AG04449 (cell line): ENCODE results near the gene ZNF514.
"Not testable (repeated sequence)": the region's sequence is repeated elsewhere in the genome, so short reads cannot be mapped to it uniquely, and the experiment has no call there.

Experiments used
- CTCF ChIA-PET: fragments of 350-600 bp; formaldehyde crosslinking; extraction: SDS; loops from one replicate; lab custom pipeline; 2021; ENCODE audit warnings: antibody characterized with exemption; lab: Yijun Ruan, JAX
- POLR2A ChIA-PET: fragments of 400-600, 350-600 bp; formaldehyde crosslinking; extraction: SDS; loops from one replicate; lab custom pipeline; 2020; ENCODE audit warnings: antibody characterized with exemption, inconsistent platforms; lab: Yijun Ruan, JAX
- DNase-seq: peaks from one replicate; pipeline ENCODE4 v3.0.0-alpha.2; 2010; ENCODE audit warnings: low read depth, low spot score
- H3K4me3 ChIP-seq: 2 replicates; pipeline ENCODE4 v1.5.1; 2011; ENCODE audit warnings: low read depth, mild to moderate bottlenecking, control low read depth, low read length
- TF ChIP-seq, protein P1 (sequence below): IDR thresholded peaks from one replicate; pipeline ENCODE4 v1.5.1; 2011; ENCODE audit warnings: mild to moderate bottlenecking, moderate library complexity, low read length, control low read depth, inconsistent platforms; ENCODE audit not compliant: insufficient read depth; ENCODE audit errors: missing control alignments

ZNF514 gene

DNA sequence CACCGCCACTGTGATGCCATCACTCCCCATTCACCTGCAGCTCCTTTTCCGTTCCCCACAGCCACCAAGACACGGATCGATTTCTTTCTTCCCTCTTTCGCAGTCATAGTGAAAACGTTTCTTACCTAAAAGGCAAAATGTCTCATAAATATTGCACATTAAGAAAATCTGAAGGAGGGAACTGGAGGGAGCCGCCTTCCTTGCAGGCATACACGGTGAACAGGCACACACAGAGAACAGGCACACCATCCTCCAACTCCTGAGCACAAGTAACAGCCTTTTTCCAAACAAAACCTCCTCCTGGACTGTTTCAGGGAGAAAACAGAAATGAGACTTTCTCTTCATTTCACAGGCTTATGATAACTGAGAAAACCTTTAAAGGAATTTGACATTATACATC is 55.0 kb downstream of the ZNF514 start:
- no peak for DNase-seq
- CTCF ChIA-PET = interaction anchor here (3.8 kb wide), 1 partner anchor 27 kb away, joined by 14 read pairs; no protein-coding TSS in a partner anchor

DNA sequence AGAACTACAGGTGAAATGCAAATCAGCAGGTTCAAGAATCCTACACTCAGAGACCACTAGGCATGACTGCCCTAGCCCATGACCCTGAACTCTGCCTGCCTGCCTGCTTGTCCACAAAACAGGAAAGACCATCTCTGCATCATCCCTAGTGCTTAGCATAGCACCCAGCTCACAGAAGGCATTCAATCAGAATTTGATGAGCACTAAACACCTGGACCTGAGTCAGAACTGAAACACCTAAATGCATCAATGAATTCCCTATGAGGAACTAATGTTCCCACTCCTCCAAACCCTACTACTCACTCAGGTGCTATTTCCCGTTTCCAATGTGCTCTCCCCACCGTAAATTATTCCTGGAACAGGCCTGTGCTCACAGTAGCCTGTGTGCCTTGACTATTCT is 59.7 kb downstream of the ZNF514 start:
- CTCF ChIA-PET = interaction anchor here (0.5 to 2.9 kb wide), 2 partner anchors 20 to 21 kb away, joined by 3 to 9 read pairs; no protein-coding TSS in a partner anchor
- H3K4me3 ChIP-seq = no peak overlapping the region
- POLR2A ChIA-PET = no interaction called here
- no peak for DNase-seq
- TF ChIP-seq, protein P1, sequence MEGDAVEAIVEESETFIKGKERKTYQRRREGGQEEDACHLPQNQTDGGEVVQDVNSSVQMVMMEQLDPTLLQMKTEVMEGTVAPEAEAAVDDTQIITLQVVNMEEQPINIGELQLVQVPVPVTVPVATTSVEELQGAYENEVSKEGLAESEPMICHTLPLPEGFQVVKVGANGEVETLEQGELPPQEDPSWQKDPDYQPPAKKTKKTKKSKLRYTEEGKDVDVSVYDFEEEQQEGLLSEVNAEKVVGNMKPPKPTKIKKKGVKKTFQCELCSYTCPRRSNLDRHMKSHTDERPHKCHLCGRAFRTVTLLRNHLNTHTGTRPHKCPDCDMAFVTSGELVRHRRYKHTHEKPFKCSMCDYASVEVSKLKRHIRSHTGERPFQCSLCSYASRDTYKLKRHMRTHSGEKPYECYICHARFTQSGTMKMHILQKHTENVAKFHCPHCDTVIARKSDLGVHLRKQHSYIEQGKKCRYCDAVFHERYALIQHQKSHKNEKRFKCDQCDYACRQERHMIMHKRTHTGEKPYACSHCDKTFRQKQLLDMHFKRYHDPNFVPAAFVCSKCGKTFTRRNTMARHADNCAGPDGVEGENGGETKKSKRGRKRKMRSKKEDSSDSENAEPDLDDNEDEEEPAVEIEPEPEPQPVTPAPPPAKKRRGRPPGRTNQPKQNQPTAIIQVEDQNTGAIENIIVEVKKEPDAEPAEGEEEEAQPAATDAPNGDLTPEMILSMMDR = no peak

More for the DNA sequence above, 55.0 kb downstream of the ZNF514 start:
- TF ChIP-seq, protein P1 = no peak
- POLR2A ChIA-PET = no interaction called here
- no peak overlapping the region for H3K4me3 ChIP-seq

DNA sequence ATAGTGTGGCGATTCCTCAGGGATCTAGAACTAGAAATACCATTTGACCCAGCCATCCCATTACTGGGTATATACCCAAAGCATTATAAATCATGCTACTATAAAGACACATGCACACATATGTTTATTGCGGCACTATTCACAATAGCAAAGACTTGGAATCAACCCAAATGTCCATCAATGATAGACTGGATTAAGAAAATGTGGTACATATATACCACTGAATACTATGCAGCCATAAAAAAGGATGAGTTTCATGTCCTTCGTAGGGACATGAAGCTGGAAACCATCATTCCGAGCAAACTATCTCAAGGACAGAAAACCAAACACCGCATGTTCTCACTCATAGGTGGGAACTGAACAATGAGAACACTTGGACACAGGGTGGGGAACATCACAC is 61.4 kb downstream of the ZNF514 start:
- CTCF ChIA-PET = interaction anchor here (0.9 kb wide), 1 partner anchor 20 kb away, joined by 3 read pairs; no protein-coding TSS in a partner anchor
- H3K4me3 ChIP-seq, DNase-seq, POLR2A ChIA-PET: not testable (repeated sequence)
